Sigmoid colon (tissue), 7 donors: ENCODE results near the gene TAF8. TPM values are rescaled to one million over a fixed set of nuclear protein-coding genes. Genes with fewer than 3 reads are reported as not detected.

Experiments
- DNase-seq: peaks from one replicate; pipeline ENCODE4 v3.0.0-alpha.2; 2019
- H3K27ac ChIP-seq, 4 donors: fragments of 200-600 bp; sonication (generic); one replicate each; pipeline ENCODE4 v1.5.1; 2016 to 2019; ENCODE audit warnings: mild to moderate bottlenecking in 1 of 4
- H3K27me3 ChIP-seq, 3 donors: fragments of 200-600 bp; sonication (generic); one replicate each; pipeline ENCODE4 v1.5.1; 2019; ENCODE audit warnings: mild to moderate bottlenecking in 1 of 3
- H3K36me3 ChIP-seq, 4 donors: fragments of 200-600 bp; sonication (generic); one replicate each; pipeline ENCODE4 v1.5.1; 2016 to 2019
- H3K4me1 ChIP-seq, 4 donors: fragments of 200-600 bp; sonication (generic); one replicate each; pipeline ENCODE4 v1.5.1; 2017 to 2019
- H3K4me3 ChIP-seq, 4 donors: fragments of 200-600 bp; sonication (generic); one replicate each; pipeline ENCODE4 v1.5.1; 2017 to 2019; ENCODE audit warnings: mild to moderate bottlenecking in 2 of 4, moderate library complexity in 1 of 4
- H3K9me3 ChIP-seq, 4 donors: fragments of 200-600 bp in 3 of 4; sonication (generic) in 3 of 4; one replicate each; pipeline versions ENCODE4 v1.5.1 to v1.6.1; 2013 to 2019
- EP300 ChIP-seq, 4 donors: sonication (generic); formaldehyde crosslinking; IDR thresholded peaks; one replicate each; pipeline ENCODE4 v1.6.1; 2017; ENCODE audit warnings: antibody characterized with exemption in 4 of 4
- POLR2A ChIP-seq, 2 donors: fragments of 450-650 bp; IDR thresholded peaks; one replicate each; pipeline ENCODE4 v1.6.1; 2016; ENCODE audit warnings: antibody characterized with exemption in 2 of 2, mild to moderate bottlenecking in 2 of 2, moderate library complexity in 2 of 2
- POLR2AphosphoS5 ChIP-seq, 4 donors: sonication (generic); formaldehyde crosslinking; IDR thresholded peaks; one replicate each; pipeline ENCODE4 v1.6.1; 2017; ENCODE audit warnings: antibody characterized with exemption in 4 of 4
- WGBS, 2 donors: extraction: QIAGEN DNeasy Blood & Tissue Kit; methylation state at CpG; one replicate each; pipeline ENCODE4 v1.1.7; 2013; 5-methylcytosine and 5-hydroxymethylcytosine counted together
- intact Hi-C: fragments of 100-400 bp; cut with DNase I; formaldehyde crosslinking; loops from one replicate; pipeline ENCODE4 v1.15.1; 2023
- polyA plus RNA-seq, 3 donors: library from polyadenylated mRNA; stranded (reverse); fragments of 200-250 nt; gene quantifications; one replicate each; pipeline ENCODE4 v1.2.3, GENCODE V29; 2013
- total RNA-seq, 4 donors: library from RNA; depleted of rRNA; stranded (reverse); fragments of >200 nt; gene quantifications; one replicate each; pipeline ENCODE4 v1.1.0, GENCODE V29; 2016
- TF ChIP-seq, protein P1 (sequence below), 4 experiments: fragments of 450-650 bp in 3 of 4; fragments of 200-600 bp in 1 of 4; IDR thresholded peaks; one replicate each; pipeline ENCODE4 v1.5.1; 2016 to 2019; ENCODE audit warnings: antibody characterized with exemption in 4 of 4, mild to moderate bottlenecking in 3 of 4, moderate library complexity in 2 of 4
- donor health status: healthy with polysubstance abuse.
- donor health status: Bipolar disorder and iron deficiency.
- donor health status: healthy.

The TAF8 gene
- total and polyA plus RNA-seq, 7 donors: 4.9 to 30.7 (median 20.3) TPM

DNA sequence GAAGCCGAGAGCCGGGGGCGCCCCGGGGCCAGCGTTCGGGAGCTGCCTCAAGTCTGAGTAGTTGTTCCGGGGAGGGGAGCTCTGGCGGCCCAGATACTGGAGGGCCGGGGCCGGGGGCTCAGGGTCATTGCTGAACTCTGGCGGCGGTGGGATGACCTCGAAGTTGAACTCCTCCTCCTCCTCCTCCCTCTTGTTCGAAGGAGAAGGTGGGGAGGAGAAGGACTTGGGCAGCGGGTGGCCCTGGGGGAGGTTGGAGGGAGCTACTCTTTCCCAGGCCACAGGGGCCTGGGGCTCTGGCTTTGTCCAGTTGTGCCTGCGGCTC, 54.4 kb downstream of the TAF8 start:
- intact Hi-C loops: no loop called here
- 49 to 83% methylated on average over 16 of the region's 16 CpGs for WGBS, 2 donors
- H3K27ac ChIP-seq: peak overlapping the region in 2 of 4 donors; percentile 43 to 47

DNA sequence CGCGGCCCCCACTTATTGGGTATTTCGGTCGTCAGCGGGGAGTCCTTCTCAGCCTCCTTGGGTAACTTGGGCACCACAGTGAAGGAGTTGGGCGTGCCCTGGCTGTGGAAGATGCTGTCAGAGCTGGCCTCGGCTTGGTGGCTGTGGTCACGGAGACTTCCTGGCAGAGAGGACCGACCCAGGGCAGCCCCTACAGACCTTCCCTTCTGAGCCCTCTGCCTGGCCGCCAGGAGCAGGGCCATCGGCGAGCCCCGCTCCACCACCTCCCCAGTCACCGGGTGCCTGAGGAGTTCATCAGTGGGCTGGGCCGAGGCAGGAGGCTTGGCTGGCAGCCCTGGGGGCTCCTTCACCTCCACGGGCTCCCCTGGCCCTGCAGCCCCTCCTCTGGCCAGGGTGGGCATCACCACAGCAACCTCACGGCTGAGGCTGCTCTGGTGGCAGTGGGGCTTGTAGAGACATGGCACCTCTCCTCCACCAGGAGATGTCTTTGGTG, 54.9 kb downstream of the TAF8 start:
- no peak for DNase-seq
- Histone ChIP-seq H3K27me3 (peaks cover 0 to 30% (median 9%) of the 10 kb centered on the region in 3 donors), H3K4me1 (peaks cover 0 to 26% (median 18%) of the 10 kb centered on the region in 4 donors), H3K4me3 (no peak overlapping the region), H3K9me3 (no peaks in the 10 kb centered on the region), H3K27ac (peak overlapping the region in 1 of 4 donors; percentile 43), H3K36me3 (no peaks in the 10 kb centered on the region)
- TF ChIP-seq, protein P1, sequence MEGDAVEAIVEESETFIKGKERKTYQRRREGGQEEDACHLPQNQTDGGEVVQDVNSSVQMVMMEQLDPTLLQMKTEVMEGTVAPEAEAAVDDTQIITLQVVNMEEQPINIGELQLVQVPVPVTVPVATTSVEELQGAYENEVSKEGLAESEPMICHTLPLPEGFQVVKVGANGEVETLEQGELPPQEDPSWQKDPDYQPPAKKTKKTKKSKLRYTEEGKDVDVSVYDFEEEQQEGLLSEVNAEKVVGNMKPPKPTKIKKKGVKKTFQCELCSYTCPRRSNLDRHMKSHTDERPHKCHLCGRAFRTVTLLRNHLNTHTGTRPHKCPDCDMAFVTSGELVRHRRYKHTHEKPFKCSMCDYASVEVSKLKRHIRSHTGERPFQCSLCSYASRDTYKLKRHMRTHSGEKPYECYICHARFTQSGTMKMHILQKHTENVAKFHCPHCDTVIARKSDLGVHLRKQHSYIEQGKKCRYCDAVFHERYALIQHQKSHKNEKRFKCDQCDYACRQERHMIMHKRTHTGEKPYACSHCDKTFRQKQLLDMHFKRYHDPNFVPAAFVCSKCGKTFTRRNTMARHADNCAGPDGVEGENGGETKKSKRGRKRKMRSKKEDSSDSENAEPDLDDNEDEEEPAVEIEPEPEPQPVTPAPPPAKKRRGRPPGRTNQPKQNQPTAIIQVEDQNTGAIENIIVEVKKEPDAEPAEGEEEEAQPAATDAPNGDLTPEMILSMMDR (IDR thresholded peaks at IDR 0.05): no peak
- TF ChIP-seq POLR2A (IDR thresholded peaks at IDR 0.05): no peak
- no peak for TF ChIP-seq POLR2AphosphoS5 (IDR thresholded peaks at IDR 0.05)
- TF ChIP-seq EP300 (IDR thresholded peaks at IDR 0.05): no peak
- 85 to 89% methylated on average over 17 of the region's 17 CpGs for WGBS, 2 donors
- intact Hi-C loops: no loop called here

More for the DNA sequence above, 54.4 kb downstream of the TAF8 start:
- peaks cover 0 to 29% (median 19%) of the 10 kb centered on the region in 4 donors for H3K4me1 ChIP-seq
- no peaks in the 10 kb centered on the region for H3K9me3 ChIP-seq
- no peaks in the 10 kb centered on the region for H3K36me3 ChIP-seq
- DNase-seq: no peak
- no peak for TF ChIP-seq EP300 (IDR thresholded peaks at IDR 0.05)
- TF ChIP-seq, protein P1 (IDR thresholded peaks at IDR 0.05): no peak
- no peak for TF ChIP-seq POLR2AphosphoS5 (IDR thresholded peaks at IDR 0.05)
- no peak for TF ChIP-seq POLR2A (IDR thresholded peaks at IDR 0.05)
- H3K4me3 ChIP-seq: peak overlapping the region; percentile 23 to 56 (median 44)
- H3K27me3 ChIP-seq: peaks cover 0 to 30% (median 9%) of the 10 kb centered on the region in 3 donors

DNA sequence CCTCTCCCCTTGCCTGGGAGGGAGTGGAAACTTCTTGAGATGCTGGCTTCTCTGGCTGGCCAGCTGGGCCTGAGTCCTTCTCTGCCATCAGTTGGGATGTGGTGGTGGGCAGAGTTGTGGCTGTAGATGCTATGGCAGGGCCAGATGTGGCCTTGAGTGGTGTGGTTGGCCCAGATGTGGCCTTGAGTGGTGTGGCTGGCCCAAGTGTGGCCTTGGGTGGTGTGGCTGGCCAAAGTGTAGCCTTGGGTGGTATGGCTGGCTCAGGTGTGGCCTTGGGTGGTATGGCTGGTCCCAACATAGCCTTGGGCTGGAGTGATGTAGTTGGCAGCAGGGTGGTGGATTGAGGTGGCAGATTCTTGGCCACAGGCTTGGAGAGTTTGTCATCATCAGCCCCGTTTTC, 55.4 kb downstream of the TAF8 start:
- TF ChIP-seq EP300 (IDR thresholded peaks at IDR 0.05) (no peak), POLR2AphosphoS5 (IDR thresholded peaks at IDR 0.05) (no peak), POLR2A (IDR thresholded peaks at IDR 0.05) (no peak)
- TF ChIP-seq, protein P1 (IDR thresholded peaks at IDR 0.05): no peak
- H3K36me3 ChIP-seq: no peaks in the 10 kb centered on the region
- WGBS, 2 donors: 91 to 94% methylated on average over 1 of the region's 1 CpG
- H3K27ac ChIP-seq: no peak overlapping the region
- no peaks in the 10 kb centered on the region for H3K9me3 ChIP-seq
- peaks cover 0 to 30% (median 9%) of the 10 kb centered on the region in 3 donors for H3K27me3 ChIP-seq
- H3K4me3 ChIP-seq: no peak overlapping the region
- intact Hi-C loops: no loop called here
- H3K4me1 ChIP-seq: peaks cover 0 to 26% (median 17%) of the 10 kb centered on the region in 4 donors
- no peak for DNase-seq

DNA sequence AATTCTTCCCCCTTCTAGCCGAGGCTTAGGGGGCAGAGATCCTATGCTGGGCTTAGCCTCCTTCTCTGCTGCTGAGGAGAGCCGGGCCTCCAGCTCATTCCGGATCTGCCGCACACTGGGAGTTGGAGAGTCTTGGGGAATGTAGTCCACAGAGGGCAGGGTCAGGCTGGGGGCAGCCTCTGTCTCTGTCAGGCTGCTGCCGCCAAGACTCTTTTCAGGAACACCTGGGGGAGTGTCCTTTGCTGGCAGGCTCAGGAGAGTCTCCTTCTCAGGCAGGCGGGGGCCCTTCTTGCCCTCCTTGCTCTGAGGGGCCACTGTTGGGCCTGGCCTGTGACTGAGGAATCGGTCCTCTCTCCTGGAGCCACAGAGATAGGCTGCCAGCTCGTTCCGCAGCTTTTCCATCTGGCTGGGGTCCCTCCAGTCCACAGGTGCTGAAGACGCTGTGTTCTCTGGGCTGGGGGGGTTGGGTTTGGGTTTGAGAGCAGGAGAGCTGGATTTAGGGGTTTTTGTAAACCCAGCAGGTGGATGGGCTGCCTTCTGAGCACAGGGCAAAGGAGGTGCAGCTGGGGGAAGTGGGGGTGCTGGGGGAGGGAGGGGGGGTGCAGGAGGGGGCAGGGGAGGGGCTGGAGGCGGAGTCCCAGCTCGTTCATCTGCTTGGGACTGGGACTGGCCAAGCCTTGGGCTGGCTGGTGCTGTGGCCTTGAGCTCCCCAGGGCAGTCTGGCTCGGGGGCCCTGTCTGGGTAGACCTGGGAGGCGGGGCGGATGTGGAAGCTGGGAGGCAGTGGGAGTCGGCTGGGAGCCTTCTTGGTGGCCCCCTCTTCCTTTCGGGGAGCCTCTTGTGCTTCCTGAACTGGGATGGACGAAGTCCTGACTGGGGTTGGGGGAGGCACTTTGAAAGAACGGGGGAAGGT, 56.0 kb downstream of the TAF8 start:
- Histone ChIP-seq H3K27ac (no peak overlapping the region), H3K4me3 (no peak overlapping the region), H3K9me3 (no peaks in the 10 kb centered on the region), H3K27me3 (peaks cover 0 to 30% (median 9%) of the 10 kb centered on the region in 3 donors), H3K36me3 (no peaks in the 10 kb centered on the region), H3K4me1 (peaks cover 0 to 22% (median 14%) of the 10 kb centered on the region in 4 donors)
- no peak for DNase-seq
- 85 to 86% methylated on average over 19 of the region's 19 CpGs for WGBS, 2 donors
- no peak for TF ChIP-seq POLR2A (IDR thresholded peaks at IDR 0.05)
- TF ChIP-seq, protein P1 (IDR thresholded peaks at IDR 0.05): no peak
- no peak for TF ChIP-seq EP300 (IDR thresholded peaks at IDR 0.05)
- TF ChIP-seq POLR2AphosphoS5 (IDR thresholded peaks at IDR 0.05): no peak
- intact Hi-C loops: no loop called here
